VCaP (cell line): ENCODE data around the gene CNKSR3.

Experiments used
- H3K27ac ChIP-seq: fragments of 450-650 bp; 2 replicates; pipeline ENCODE4 v1.5.1; 2017
- CTCF ChIP-seq: fragments of 450-650 bp; conservative IDR thresholded peaks from 2 replicates; pipeline ENCODE4 v1.5.1; 2017; ENCODE audit warnings: mild to moderate bottlenecking, moderate library complexity

Gene CNKSR3

DNA sequence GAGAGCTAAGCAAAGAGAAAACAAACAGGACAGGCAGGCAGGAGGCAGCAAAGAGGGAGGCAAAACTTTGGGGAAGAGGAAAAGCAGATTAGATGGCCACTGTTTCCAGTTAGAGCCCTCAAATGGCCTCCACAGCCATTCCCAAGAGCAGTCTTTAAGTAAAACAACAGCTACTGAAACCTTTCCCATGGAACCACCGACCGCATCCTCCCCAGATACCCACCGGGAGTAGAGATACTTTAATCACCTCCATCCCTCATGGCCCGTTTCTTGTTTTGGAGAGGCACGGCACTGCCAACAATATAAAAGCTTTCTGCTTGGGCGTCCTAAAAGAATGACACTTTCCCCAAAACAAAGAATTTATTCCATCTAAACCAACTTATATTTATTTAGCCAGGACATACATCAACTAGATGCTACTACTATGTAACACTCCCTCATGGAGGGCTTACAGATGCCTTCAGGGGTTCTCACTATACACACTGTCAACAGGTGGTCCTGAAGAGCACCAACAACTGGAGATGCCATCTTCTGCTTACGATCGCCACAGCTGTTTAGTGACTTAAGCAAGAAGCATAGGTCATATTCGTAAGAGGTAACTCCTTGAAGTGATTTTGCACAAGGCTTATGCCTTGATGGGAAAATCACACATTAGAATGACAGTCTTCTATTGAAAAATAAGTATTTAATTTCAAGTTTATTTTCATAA lies 43.4 kb downstream of the CNKSR3 start:
- H3K27ac ChIP-seq = no peak overlapping the region

DNA sequence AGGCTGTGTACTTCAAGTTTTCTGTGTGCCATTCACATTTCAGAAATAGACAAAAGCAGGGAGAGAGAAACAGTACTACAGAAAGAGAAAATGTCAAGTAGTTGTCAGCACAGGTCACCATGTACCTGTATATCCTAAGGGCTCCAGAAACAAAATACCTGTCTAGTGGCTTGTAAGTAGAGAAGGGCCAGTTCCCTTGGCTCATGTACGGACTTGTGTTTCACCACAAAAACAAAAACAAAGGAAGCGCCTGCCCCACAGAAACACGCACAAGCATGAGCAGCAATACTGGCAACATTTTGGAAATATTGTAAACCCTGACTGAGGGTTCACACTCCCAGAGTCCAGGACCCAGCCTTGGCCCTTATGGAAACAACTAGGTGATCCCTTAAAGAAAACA lies 44.3 kb downstream of the CNKSR3 start:
- no peak for TF ChIP-seq CTCF
- H3K27ac ChIP-seq = no peak overlapping the region

More for the DNA sequence above, 43.4 kb downstream of the CNKSR3 start:
- TF ChIP-seq CTCF = no peak

DNA sequence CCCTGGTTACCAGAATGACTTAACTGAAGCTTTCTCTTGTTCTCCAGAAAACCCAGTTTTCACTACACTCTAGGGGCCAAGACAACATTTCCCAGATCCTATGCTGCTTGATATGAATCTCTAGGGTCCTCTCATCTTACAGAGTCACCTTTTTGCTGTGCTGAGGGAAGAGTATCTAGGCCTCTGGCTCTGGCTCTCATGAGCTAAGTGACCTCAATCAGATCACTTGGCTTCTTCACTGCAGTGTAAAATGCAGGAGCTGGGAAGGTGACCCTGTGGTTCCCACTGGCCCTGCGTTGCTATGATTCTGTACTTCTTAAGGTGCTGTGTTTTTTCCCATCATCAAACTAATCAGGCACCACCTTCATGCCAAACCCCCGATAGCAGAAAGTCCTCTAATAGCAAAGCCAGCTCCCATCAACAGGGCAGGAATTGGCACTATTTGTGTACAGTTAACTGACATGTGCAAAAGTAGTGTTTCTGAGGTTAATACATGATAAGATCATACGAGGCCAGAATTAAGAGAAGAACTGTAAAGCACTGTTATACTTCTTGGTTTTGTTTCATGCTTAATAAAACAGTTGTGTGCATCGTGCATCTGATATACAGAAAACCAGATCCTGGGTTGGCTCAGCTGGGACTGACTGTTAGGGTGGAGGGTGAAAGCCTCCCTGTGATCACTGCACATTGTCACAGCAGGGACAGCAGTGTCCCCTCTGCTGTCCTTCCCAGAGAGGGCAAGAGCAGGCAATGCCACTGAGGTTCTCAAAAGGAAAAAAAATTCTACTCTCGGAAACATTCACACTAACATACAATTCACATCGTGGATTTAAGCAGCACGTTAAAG lies 46.7 kb downstream of the CNKSR3 start:
- no peak overlapping the region for H3K27ac ChIP-seq
- no peak for TF ChIP-seq CTCF

GRCh38 chr6:154462425-154462824 lies 48.1 kb downstream of the CNKSR3 start:
- no peak overlapping the region for H3K27ac ChIP-seq
- TF ChIP-seq CTCF = no peak

DNA sequence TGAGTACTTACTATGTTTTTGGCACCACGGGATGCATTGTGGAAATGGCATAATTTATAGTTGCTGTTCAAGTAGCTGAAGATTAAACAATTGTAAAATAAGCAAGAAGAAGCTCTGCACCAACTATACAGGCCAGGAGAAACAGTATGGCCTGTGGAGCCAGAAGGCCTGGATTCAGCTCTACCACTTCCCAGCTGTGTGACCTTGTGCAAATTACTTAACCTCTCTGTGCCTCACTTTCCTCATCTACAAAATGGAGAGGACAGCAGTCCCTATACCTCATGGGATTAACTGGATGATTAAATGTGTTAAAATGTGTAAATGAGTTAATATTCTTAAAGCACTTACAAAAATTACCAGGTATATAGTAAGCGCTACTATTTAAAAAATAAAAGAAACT lies 49.1 kb downstream of the CNKSR3 start:
- H3K27ac ChIP-seq = no peak overlapping the region
- no peak for TF ChIP-seq CTCF

DNA sequence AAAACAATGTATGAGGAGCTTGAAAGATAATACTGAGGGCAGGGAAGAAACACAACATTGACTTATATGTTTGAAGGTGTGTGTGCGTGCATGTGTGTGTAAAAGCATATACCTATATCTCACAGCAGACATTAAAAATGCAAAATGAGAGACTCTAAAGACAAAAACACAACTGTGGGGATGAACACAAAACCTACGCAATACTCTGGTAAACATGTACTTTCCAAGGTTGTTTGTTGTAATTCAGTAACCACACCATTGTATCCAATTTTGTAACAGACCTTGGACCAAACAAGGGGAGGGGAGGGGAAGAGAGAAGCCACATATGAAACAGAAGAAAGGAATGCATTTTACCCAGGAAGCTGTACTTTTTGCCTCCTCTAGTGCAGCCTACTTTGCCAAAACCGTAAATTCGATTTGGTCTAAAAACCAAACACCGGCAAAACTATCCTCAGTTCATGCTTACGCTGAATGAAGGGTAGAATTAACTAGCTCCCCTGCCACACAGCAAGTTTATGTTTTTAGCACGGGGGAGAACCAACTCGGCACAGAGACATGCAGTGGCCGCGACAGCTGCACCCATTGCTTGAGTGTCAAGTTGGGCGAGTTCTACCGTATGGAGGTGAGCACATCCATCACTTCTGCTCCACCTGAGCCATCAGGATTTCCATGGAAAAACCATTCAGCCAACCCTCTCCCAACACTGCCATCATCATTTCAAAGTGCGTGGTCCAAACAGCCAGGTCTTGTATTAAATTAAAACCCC lies 50.0 kb downstream of the CNKSR3 start:
- TF ChIP-seq CTCF = no peak
- H3K27ac ChIP-seq = no peak overlapping the region

- TF ChIP-seq CTCF = no peak
- peak overlapping the region; percentile 85 for H3K27ac ChIP-seq
Observed at GRCh38 chr6:154459513-154459912, 51.0 kb downstream of the CNKSR3 start.
